ENCODE results near the gene PARD6A. TPM values are rescaled to one million over a fixed set of nuclear protein-coding genes. Genes with fewer than 3 reads are reported as not detected.

PARD6A gene
- total and polyA plus RNA-seq, 2 donors (not counting 1 experiment from before 2014, with no cell fraction given): 0.36 to 4.8 TPM

- Histone ChIP-seq H3K27me3 (ENCODE audit: control insufficient read depth, insufficient read depth, low read length) (no peaks in the 10 kb centered on the region), H3K9ac (ENCODE audit: insufficient read depth, low read length) (no peak overlapping the region), H3K79me2 (ENCODE audit: control insufficient read depth, insufficient read depth, low read length) (no peaks in the 10 kb centered on the region), H4K20me1 (ENCODE audit: control insufficient read depth, extremely low read depth, insufficient read depth, low read length) (no peaks in the 10 kb centered on the region), H3K36me3 (ENCODE audit: control insufficient read depth, insufficient read depth, low read length) (peaks cover 2% of the 10 kb centered on the region), H3K4me3 (replicated peaks in 1 of 4; ENCODE audit: control extremely low read depth in 1 of 4, insufficient read depth in 1 of 4, low read depth in 3 of 4, low read length in 4 of 4) (no peak overlapping the region), H3K4me1 (ENCODE audit: control insufficient read depth, extremely low read depth, insufficient read depth, low read length) (peaks cover 4% of the 10 kb centered on the region), H3K9me3 (ENCODE audit: control insufficient read depth, insufficient read depth, low read depth, low read length) (no peaks in the 10 kb centered on the region), H3K4me2 (ENCODE audit: extremely low read depth, insufficient read depth, low read length) (no peak overlapping the region), H3K27ac (ENCODE audit: insufficient read depth, low read length) (no peak overlapping the region), H2AFZ (ENCODE audit: low read length) (no peak overlapping the region)
- DNase-seq (ENCODE audit: low read depth in 2 of 2): peak in 1 of 2 donors; percentile 30
- no peak for TF ChIP-seq CTCF (conservative IDR thresholded peaks at IDR 0.05 in 1 of 2, IDR thresholded peaks at IDR 0.05 in 1 of 2; ENCODE audit: low read depth in 1 of 2, low read length in 2 of 2)
- no peak for TF ChIP-seq EZH2 (IDR thresholded peaks at IDR 0.05; ENCODE audit: low read length, missing control alignments)
Measured at GRCh38 chr16:67673712-67674580, 13.2 kb downstream of the PARD6A start.

GRCh38 chr16:67674851-67675578, 14.3 kb downstream of the PARD6A start:
- H3K36me3 ChIP-seq (ENCODE audit: control insufficient read depth, insufficient read depth, low read length): peaks cover 2% of the 10 kb centered on the region
- no peaks in the 10 kb centered on the region for H3K79me2 ChIP-seq (ENCODE audit: control insufficient read depth, insufficient read depth, low read length)
- no peak overlapping the region for H2AFZ ChIP-seq (ENCODE audit: low read length)
- no peaks in the 10 kb centered on the region for H3K27me3 ChIP-seq (ENCODE audit: control insufficient read depth, insufficient read depth, low read length)
- no peak overlapping the region for H3K9ac ChIP-seq (ENCODE audit: insufficient read depth, low read length)
- DNase-seq (ENCODE audit: low read depth in 2 of 2): no peak
- H3K27ac ChIP-seq (ENCODE audit: insufficient read depth, low read length): no peak overlapping the region
- H3K4me3 ChIP-seq (replicated peaks in 1 of 4; ENCODE audit: control extremely low read depth in 1 of 4, insufficient read depth in 1 of 4, low read depth in 3 of 4, low read length in 4 of 4): no peak overlapping the region
- H3K4me1 ChIP-seq (ENCODE audit: control insufficient read depth, extremely low read depth, insufficient read depth, low read length): peaks cover 4% of the 10 kb centered on the region
- no peaks in the 10 kb centered on the region for H4K20me1 ChIP-seq (ENCODE audit: control insufficient read depth, extremely low read depth, insufficient read depth, low read length)
- no peaks in the 10 kb centered on the region for H3K9me3 ChIP-seq (ENCODE audit: control insufficient read depth, insufficient read depth, low read depth, low read length)
- H3K4me2 ChIP-seq (ENCODE audit: extremely low read depth, insufficient read depth, low read length): no peak overlapping the region
- TF ChIP-seq CTCF (conservative IDR thresholded peaks at IDR 0.05 in 1 of 2, IDR thresholded peaks at IDR 0.05 in 1 of 2; ENCODE audit: low read depth in 1 of 2, low read length in 2 of 2) (no peak), EZH2 (IDR thresholded peaks at IDR 0.05; ENCODE audit: low read length, missing control alignments) (no peak)

GRCh38 chr16:67675579-67675935, 14.8 kb downstream of the PARD6A start:
- no peak for DNase-seq (ENCODE audit: low read depth in 2 of 2)

More at GRCh38 chr16:67675579-67675935, 14.8 kb downstream of the PARD6A start:
- Histone ChIP-seq H2AFZ (ENCODE audit: low read length) (no peak overlapping the region), H3K4me1 (ENCODE audit: control insufficient read depth, extremely low read depth, insufficient read depth, low read length) (peaks cover 4% of the 10 kb centered on the region), H3K27ac (ENCODE audit: insufficient read depth, low read length) (no peak overlapping the region), H3K79me2 (ENCODE audit: control insufficient read depth, insufficient read depth, low read length) (no peaks in the 10 kb centered on the region), H4K20me1 (ENCODE audit: control insufficient read depth, extremely low read depth, insufficient read depth, low read length) (no peaks in the 10 kb centered on the region), H3K4me2 (ENCODE audit: extremely low read depth, insufficient read depth, low read length) (no peak overlapping the region), H3K4me3 (replicated peaks in 1 of 4; ENCODE audit: control extremely low read depth in 1 of 4, insufficient read depth in 1 of 4, low read depth in 3 of 4, low read length in 4 of 4) (no peak overlapping the region), H3K9me3 (ENCODE audit: control insufficient read depth, insufficient read depth, low read depth, low read length) (no peaks in the 10 kb centered on the region), H3K9ac (ENCODE audit: insufficient read depth, low read length) (no peak overlapping the region), H3K27me3 (ENCODE audit: control insufficient read depth, insufficient read depth, low read length) (no peaks in the 10 kb centered on the region), H3K36me3 (ENCODE audit: control insufficient read depth, insufficient read depth, low read length) (peaks cover 2% of the 10 kb centered on the region)
- TF ChIP-seq EZH2 (IDR thresholded peaks at IDR 0.05; ENCODE audit: low read length, missing control alignments) (no peak), CTCF (conservative IDR thresholded peaks at IDR 0.05 in 1 of 2, IDR thresholded peaks at IDR 0.05 in 1 of 2; ENCODE audit: low read depth in 1 of 2, low read length in 2 of 2) (no peak)

Measured in fibroblast of lung (primary cell).